Femur (tissue), 1 donor: ENCODE results near the gene SYTL5.

Experiments used
- DNase-seq: peaks from one replicate; pipeline ENCODE4 v3.0.0-alpha.2; 2017

The SYTL5 gene

DNA sequence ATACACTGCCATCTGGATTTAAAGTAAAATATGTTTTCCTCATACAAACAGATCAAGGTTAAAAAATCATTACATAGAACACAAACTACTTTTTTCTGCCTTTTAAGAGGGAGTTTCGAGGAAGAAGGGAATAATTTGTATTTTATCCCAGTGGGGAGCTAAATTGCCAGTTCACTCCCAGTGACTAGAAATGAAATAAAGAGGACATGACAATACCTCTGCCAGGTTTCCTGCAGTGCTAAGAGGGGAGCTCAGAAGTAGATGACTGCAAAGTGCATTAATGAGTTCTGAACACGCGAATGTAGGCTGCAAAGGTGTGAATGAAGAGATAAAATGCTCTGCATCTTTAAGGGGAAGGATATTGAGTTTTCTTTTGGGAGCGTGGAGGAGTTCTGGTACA, 144.6 kb downstream of the SYTL5 start:
- no peak for DNase-seq

DNA sequence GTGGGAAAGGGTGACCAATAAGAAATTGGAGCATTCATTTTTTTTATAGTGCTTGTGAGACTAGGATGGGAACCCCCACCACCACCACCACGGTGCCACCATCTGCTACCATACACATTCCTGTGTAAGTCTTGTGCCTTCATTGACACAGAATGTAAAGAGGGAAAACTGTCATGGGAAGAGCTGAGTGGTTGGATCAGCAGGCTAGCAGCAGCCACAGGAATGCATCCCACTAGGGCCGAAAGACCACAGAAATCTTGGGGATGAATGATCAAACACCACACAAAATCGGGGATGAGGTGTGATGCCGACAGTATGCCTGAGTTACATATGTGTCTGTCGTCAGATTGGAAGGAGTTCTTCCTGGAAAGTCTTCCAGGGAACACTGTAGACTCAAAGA, 145.1 kb downstream of the SYTL5 start:
- peak; percentile 24 for DNase-seq

DNA sequence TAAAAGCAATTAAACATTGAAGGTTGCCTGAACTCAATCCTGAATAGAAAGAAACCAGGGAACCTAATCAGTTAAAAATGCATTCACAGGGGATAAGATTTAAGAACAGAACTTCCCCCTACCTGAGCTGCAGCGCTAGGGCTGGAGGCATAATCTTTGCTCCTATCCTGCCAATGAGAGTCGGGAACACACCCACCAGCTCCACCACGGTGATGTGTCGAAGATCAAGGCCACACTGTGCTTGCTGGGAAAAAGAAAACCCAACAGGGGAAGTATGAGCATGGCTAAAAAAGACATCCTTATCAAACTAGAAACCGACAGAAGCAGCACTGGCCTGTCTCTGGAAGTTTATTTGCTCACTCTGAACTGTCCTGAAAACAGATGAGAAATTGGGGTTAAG, 148.0 kb downstream of the SYTL5 start:
- DNase-seq, result no peak

DNA sequence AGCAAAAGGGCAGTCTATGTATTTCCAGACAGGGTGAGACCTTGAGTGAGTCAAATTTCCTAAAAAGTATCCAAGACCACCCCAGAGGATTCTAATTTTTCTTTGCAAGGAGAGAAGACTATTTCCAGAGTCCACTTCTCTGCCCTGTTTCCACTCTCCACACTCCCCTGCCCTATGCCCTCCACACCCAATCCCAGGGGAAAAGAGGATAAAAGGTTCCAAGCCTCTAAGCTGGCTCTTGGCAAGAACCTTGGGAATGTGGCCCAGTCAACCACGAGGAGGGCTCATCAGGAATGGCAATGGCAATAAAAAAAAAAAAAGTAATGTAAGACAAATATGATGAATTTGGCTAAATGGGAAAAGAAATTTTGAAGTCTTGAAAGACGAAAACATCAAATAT, 148.5 kb downstream of the SYTL5 start:
- DNase-seq, result no peak

DNA sequence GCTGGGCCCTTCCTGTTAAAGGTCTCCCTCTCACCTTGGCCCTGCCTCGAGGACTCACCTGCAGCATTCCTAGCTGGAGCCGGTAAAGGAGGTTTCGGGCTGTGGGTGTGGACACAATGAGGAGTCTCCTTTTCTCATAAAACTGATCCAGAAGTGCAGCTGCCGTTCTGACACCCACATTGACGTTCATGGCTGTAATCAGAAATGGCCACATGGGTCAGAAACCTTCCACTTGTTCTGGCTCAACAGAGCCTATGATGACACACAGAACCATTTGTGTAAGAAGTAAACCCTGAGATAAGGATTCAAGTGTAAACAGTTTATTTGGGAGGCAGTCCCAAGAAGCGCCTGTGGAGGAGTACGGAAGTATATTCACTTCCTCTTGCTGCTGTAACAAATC, 150.5 kb downstream of the SYTL5 start:
- DNase-seq, result no peak

DNA sequence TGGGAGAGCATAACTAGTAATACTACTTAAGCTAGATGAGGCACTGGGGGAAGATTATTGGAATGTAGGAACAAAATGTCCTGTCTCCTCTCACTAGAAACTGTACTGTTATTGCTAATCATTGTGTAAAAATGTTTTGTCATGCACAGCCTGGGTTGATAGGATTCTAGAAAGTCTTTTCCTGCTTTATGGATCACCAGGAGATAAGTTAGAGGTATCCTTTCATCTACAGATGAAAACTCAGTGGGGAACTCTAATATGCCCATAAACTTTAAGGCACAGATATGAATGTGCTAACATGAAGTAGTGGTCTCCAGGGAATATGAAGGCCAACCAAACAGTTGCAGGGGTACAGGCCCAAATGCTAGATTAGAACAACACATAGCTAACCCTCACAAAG, 156.8 kb downstream of the SYTL5 start:
- DNase-seq, result no peak

DNA sequence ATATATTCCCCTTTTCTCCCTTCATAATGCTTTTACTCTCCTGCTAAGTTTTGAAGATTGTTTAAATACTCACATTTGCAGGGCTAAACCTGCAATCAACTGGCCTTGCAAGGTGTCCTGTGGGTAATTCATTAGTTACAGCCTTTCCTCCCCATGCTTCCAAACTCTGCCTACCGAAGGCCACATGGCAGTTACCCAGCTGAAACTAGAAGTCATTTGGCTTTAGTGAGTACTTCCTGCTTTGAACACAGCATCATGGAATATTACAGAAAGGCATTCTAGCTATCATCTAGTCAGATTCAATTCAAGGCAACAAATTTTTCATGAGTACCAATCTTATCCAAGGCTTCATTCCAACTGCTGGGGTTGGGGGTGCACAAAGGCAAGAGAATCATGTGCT, 158.7 kb downstream of the SYTL5 start:
- no peak for DNase-seq

DNA sequence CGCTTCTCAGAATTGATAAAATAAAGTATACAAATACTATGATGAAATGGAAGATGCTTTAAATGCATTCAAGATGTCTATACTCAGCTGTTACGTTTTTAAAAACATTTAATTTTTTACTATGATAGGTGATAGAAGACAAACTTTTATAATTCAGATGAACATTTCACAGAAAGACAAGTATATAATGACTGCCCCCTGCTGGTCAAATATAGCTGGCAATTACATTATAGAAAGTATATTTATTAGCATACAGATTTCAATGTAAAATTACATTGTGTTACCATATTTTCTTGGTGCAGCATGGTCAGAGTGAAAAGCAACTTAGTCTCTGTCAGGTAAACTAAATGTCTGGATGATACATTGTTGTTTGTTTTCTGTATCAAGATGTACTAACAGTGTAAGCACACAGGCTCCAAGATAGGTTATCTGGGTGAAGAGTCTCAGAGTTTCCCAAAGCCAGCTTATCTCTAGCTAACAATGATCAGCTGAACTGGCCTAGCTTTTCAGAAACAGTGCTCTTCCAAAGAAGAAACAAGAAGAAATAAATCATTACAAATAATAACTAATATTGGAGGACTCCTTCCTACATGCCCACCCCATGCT, 160.2 kb downstream of the SYTL5 start:
- DNase-seq, result no peak

DNA sequence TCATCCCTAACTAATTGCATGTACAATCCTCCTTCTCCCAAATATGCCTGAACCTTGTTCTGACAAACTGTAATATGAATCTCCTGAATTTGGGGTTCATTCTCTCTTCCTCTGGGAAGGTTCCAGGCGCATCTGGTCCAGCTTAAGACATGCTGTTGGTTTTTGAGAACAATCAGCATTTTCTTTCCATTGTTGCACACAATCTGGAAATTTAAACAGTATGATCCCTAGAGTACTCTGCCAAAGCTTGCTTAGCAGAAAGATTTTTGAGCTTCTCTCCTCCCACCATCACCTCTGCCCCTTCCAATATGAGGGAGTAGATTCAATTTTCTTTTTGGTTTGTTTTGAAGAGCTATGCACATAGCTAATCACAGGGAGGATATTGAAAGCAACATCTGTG, 164.2 kb downstream of the SYTL5 start:
- no peak for DNase-seq

DNA sequence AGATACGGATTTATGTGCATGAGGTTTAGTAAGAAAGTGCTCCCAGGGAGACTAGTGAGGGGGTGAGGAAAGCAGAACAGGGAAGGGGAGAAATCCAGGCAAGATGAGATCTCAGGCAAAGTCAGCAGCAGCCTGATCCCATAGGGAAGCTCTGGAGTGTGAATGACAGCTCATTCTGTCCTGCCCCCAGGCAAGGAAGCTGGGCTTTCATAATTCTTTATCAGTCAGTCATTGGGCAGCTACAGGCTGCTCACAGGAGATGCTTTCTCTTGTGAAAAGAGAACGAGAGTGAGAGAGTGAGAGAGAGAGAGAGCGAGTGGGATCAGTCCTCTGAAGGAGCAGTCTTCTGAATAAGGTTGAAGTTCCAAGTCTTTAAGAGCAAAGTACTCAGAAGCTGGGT, 166.2 kb downstream of the SYTL5 start:
- no peak for DNase-seq

DNA sequence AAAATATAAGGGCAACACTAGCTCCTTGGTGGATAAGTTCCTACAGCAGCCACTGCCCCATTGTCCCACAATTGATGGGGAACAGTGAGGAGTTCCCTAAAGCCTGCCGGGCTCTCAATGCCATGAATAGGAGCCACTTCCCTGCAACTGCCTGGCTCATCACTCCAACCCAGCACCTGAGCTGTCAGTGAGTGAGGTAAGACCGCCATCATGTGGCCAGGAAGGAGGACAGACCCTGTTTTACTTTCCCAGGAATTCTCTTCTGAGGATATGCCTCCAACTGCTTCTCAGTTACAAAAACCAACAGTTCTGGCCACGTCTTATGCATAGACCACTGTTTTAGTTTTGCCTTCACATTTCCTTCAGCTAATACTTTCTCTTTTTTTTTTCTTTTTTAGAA, 168.8 kb downstream of the SYTL5 start:
- peak; percentile 35 for DNase-seq

DNA sequence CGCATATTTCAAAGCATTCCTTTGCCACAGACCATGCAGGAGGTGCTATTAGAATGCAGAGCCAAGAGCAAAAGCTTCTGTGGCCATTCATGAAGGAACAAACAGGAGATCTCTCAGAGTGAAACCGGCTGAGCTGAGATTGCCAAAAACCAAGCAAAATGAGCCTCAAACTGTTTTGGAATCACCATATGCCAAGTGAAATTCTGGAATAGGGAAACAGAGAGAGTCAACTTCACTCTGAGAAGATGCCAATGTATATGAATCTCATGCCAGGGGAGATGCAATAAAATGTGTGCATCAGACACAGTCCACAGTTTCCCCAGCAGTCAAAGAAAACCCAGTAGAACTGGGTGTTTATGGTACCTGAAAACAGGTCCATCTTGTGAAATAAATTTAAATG, 172.0 kb downstream of the SYTL5 start:
- no peak for DNase-seq
